ENCODE data around the gene EIF2B5. TPM values are rescaled to one million over a fixed set of nuclear protein-coding genes. Genes with fewer than 3 reads are reported as not detected.
"Not testable (repeated sequence)": the region's sequence is repeated elsewhere in the genome, so short reads cannot be mapped to it uniquely, and the experiment has no call there.

The EIF2B5 gene
- total RNA-seq, 1 donor from 2014 or later = 75.9 TPM

GRCh38 chr3:184154885-184155643 is 19.9 kb downstream of the EIF2B5 start, which contains the start of gene DVL3:
TSS of gene DVL3 (plus strand) at chr3:184155377. CDS start at chr3:184155636, 259 bp downstream.
- peaks cover 2% of the 10 kb centered on the region for H3K36me3 Mint-ChIP-seq (ENCODE audit: low read depth)
- H3K9me3 Mint-ChIP-seq = no peaks in the 10 kb centered on the region
- H3K27ac Mint-ChIP-seq = peak within 1 kb of the TSS; percentile 88
- DNase-seq (ENCODE audit: low spot score) = peak; percentile 51
- peaks cover 20% of the 10 kb centered on the region for H3K4me1 Mint-ChIP-seq (ENCODE audit: low read depth)
- intact Hi-C loops (cut with micrococcal nuclease) = loop anchor here (1.0 kb wide), 4 partner anchors 19 to 94 kb away; partner anchors contain the start of genes AP2M1, EEF1AKMT4 and EIF2B5
- peaks cover 5% of the 10 kb centered on the region for H3K27me3 Mint-ChIP-seq (ENCODE audit: insufficient read depth)
- peak within 1 kb of the TSS; percentile 95 for H3K4me3 Mint-ChIP-seq

- peaks cover 6% of the 10 kb centered on the region for H3K36me3 Mint-ChIP-seq (ENCODE audit: low read depth)
- H3K27ac Mint-ChIP-seq = peak overlapping the region; percentile 88
- H3K27me3 Mint-ChIP-seq (ENCODE audit: insufficient read depth) = peaks cover 5% of the 10 kb centered on the region
- peak overlapping the region; percentile 95 for H3K4me3 Mint-ChIP-seq
- intact Hi-C loops (cut with micrococcal nuclease) = loop anchor here (1.0 kb wide), 4 partner anchors 18 to 93 kb away; partner anchors contain the start of genes AP2M1, EEF1AKMT4 and EIF2B5
- no peaks in the 10 kb centered on the region for H3K9me3 Mint-ChIP-seq
- peaks cover 20% of the 10 kb centered on the region for H3K4me1 Mint-ChIP-seq (ENCODE audit: low read depth)
- peak; percentile 39 for DNase-seq (ENCODE audit: low spot score)
Measured at GRCh38 chr3:184155644-184156521, 20.7 kb downstream of the EIF2B5 start.

- H3K27ac Mint-ChIP-seq = peak overlapping the region; percentile 80
- DNase-seq (ENCODE audit: low spot score) = no peak
- intact Hi-C loops (cut with micrococcal nuclease) = no loop called here
- peaks cover 5% of the 10 kb centered on the region for H3K27me3 Mint-ChIP-seq (ENCODE audit: insufficient read depth)
- no peaks in the 10 kb centered on the region for H3K9me3 Mint-ChIP-seq
- H3K4me3 Mint-ChIP-seq = peak overlapping the region; percentile 95
- H3K36me3 Mint-ChIP-seq (ENCODE audit: low read depth) = peaks cover 6% of the 10 kb centered on the region
- peaks cover 20% of the 10 kb centered on the region for H3K4me1 Mint-ChIP-seq (ENCODE audit: low read depth)
Measured at GRCh38 chr3:184156522-184156955, 21.4 kb downstream of the EIF2B5 start.

GRCh38 chr3:184157206-184157605 is 22.0 kb downstream of the EIF2B5 start:
- Mint-ChIP-seq H3K27me3 (ENCODE audit: insufficient read depth) (peaks cover 4% of the 10 kb centered on the region), H3K4me1 (ENCODE audit: low read depth) (peaks cover 20% of the 10 kb centered on the region), H3K36me3 (ENCODE audit: low read depth) (peaks cover 6% of the 10 kb centered on the region), H3K27ac (peak overlapping the region; percentile 80), H3K9me3 (no peaks in the 10 kb centered on the region), H3K4me3 (peak overlapping the region; percentile 95)
- intact Hi-C loops (cut with micrococcal nuclease) = no loop called here
- no peak for DNase-seq (ENCODE audit: low spot score)

GRCh38 chr3:184158404-184158803 is 23.2 kb downstream of the EIF2B5 start:
- no peak for DNase-seq (ENCODE audit: low spot score)
- intact Hi-C loops (cut with micrococcal nuclease) = no loop called here
- Mint-ChIP-seq H3K27ac (no peak overlapping the region), H3K36me3 (ENCODE audit: low read depth) (peaks cover 6% of the 10 kb centered on the region), H3K9me3 (no peaks in the 10 kb centered on the region), H3K27me3 (ENCODE audit: insufficient read depth) (peaks cover 2% of the 10 kb centered on the region), H3K4me1 (ENCODE audit: low read depth) (peaks cover 20% of the 10 kb centered on the region), H3K4me3 (no peak overlapping the region)

GRCh38 chr3:184160456-184160855 is 25.3 kb downstream of the EIF2B5 start:
- H3K36me3 Mint-ChIP-seq (ENCODE audit: low read depth) = peaks cover 13% of the 10 kb centered on the region
- H3K4me1 Mint-ChIP-seq (ENCODE audit: low read depth) = peaks cover 20% of the 10 kb centered on the region
- intact Hi-C loops (cut with micrococcal nuclease) = no loop called here
- H3K27ac Mint-ChIP-seq = no peak overlapping the region
- DNase-seq (ENCODE audit: low spot score) = no peak
- H3K9me3 Mint-ChIP-seq = no peaks in the 10 kb centered on the region
- peaks cover 2% of the 10 kb centered on the region for H3K27me3 Mint-ChIP-seq (ENCODE audit: insufficient read depth)
- H3K4me3 Mint-ChIP-seq = no peak overlapping the region

GRCh38 chr3:184162571-184163070 is 27.5 kb downstream of the EIF2B5 start:
- H3K4me1 Mint-ChIP-seq (ENCODE audit: low read depth); H3K27ac Mint-ChIP-seq; H3K9me3 Mint-ChIP-seq; H3K4me3 Mint-ChIP-seq; intact Hi-C loops (cut with micrococcal nuclease); DNase-seq (ENCODE audit: low spot score); H3K27me3 Mint-ChIP-seq (ENCODE audit: insufficient read depth): not testable (repeated sequence)
- H3K36me3 Mint-ChIP-seq (ENCODE audit: low read depth) = peaks cover 21% of the 10 kb centered on the region

GRCh38 chr3:184164648-184165330 is 29.6 kb downstream of the EIF2B5 start:
- H3K4me1 Mint-ChIP-seq (ENCODE audit: low read depth) = no peaks in the 10 kb centered on the region
- no peak overlapping the region for H3K4me3 Mint-ChIP-seq
- H3K27ac Mint-ChIP-seq = no peak overlapping the region
- intact Hi-C loops (cut with micrococcal nuclease) = no loop called here
- peaks cover 26% of the 10 kb centered on the region for H3K36me3 Mint-ChIP-seq (ENCODE audit: low read depth)
- no peaks in the 10 kb centered on the region for H3K27me3 Mint-ChIP-seq (ENCODE audit: insufficient read depth)
- no peaks in the 10 kb centered on the region for H3K9me3 Mint-ChIP-seq
- DNase-seq (ENCODE audit: low spot score) = no peak

- H3K27me3 Mint-ChIP-seq (ENCODE audit: insufficient read depth) = no peaks in the 10 kb centered on the region
- peaks cover 22% of the 10 kb centered on the region for H3K36me3 Mint-ChIP-seq (ENCODE audit: low read depth)
- H3K9me3 Mint-ChIP-seq = no peaks in the 10 kb centered on the region
- no peak for DNase-seq (ENCODE audit: low spot score)
- H3K4me3 Mint-ChIP-seq = no peak overlapping the region
- no peak overlapping the region for H3K27ac Mint-ChIP-seq
- intact Hi-C loops (cut with micrococcal nuclease) = no loop called here
- no peaks in the 10 kb centered on the region for H3K4me1 Mint-ChIP-seq (ENCODE audit: low read depth)
Measured at GRCh38 chr3:184165543-184165942, 30.4 kb downstream of the EIF2B5 start.

- Mint-ChIP-seq H3K4me3 (no peak overlapping the region), H3K4me1 (ENCODE audit: low read depth) (peaks cover 5% of the 10 kb centered on the region), H3K27ac (no peak overlapping the region), H3K36me3 (ENCODE audit: low read depth) (peaks cover 31% of the 10 kb centered on the region), H3K27me3 (ENCODE audit: insufficient read depth) (no peaks in the 10 kb centered on the region), H3K9me3 (no peaks in the 10 kb centered on the region)
- no peak for DNase-seq (ENCODE audit: low spot score)
- intact Hi-C loops (cut with micrococcal nuclease) = no loop called here
Measured at GRCh38 chr3:184166671-184167070, 31.5 kb downstream of the EIF2B5 start.

- Mint-ChIP-seq H3K4me3 (no peak overlapping the region), H3K36me3 (ENCODE audit: low read depth) (peaks cover 34% of the 10 kb centered on the region), H3K4me1 (ENCODE audit: low read depth) (peaks cover 8% of the 10 kb centered on the region), H3K27me3 (ENCODE audit: insufficient read depth) (no peaks in the 10 kb centered on the region), H3K27ac (no peak overlapping the region), H3K9me3 (no peaks in the 10 kb centered on the region)
- no peak for DNase-seq (ENCODE audit: low spot score)
- intact Hi-C loops (cut with micrococcal nuclease) = no loop called here
Measured at GRCh38 chr3:184167786-184168185, 32.6 kb downstream of the EIF2B5 start.

- Mint-ChIP-seq H3K27me3 (ENCODE audit: insufficient read depth) (no peaks in the 10 kb centered on the region), H3K9me3 (no peaks in the 10 kb centered on the region), H3K36me3 (ENCODE audit: low read depth) (peaks cover 34% of the 10 kb centered on the region), H3K4me1 (ENCODE audit: low read depth) (peaks cover 8% of the 10 kb centered on the region), H3K27ac (no peak overlapping the region), H3K4me3 (no peak overlapping the region)
- DNase-seq (ENCODE audit: low spot score) = no peak
- intact Hi-C loops (cut with micrococcal nuclease) = no loop called here
Measured at GRCh38 chr3:184168363-184169120, 33.4 kb downstream of the EIF2B5 start.

Measured in activated T-helper 1 cell treated with anti-CD3 and anti-CD28 coated beads, Interleukin-12 subunit alpha, Interleukin-12 subunit beta, Interleukin-2, Interleukin-4 antibody, amounts not matched to agents 30 ng/mL and 10 ng/mL and 1 ng/mL, durations not matched to agents 14 hours and 24 hours and 36 hours (primary cell).